Measurements from ENCODE around the gene CD300E.

The CD300E gene

GRCh38 chr17:74606050-74606449 lies 17.5 kb downstream of the CD300E start:
- no peak for FAIRE-seq

GRCh38 chr17:74605361-74605760 lies 18.2 kb downstream of the CD300E start:
- no peak for DNase-seq (ENCODE audit: insufficient read length, low spot score)
- FAIRE-seq = no peak
- no peak for TF ChIP-seq CTCF (IDR thresholded peaks at IDR 0.05; ENCODE audit: insufficient read depth, missing control alignments)

More at GRCh38 chr17:74606050-74606449, 17.5 kb downstream of the CD300E start:
- no peak for DNase-seq (ENCODE audit: insufficient read length, low spot score)
- TF ChIP-seq CTCF (IDR thresholded peaks at IDR 0.05; ENCODE audit: insufficient read depth, missing control alignments) = no peak

- FAIRE-seq = no peak
- TF ChIP-seq CTCF (IDR thresholded peaks at IDR 0.05; ENCODE audit: insufficient read depth, missing control alignments) = no peak
These were observed 18.8 kb downstream of the CD300E start for GRCh38 chr17:74604761-74605160.

GRCh38 chr17:74604200-74604599 lies 19.3 kb downstream of the CD300E start:
- FAIRE-seq = no peak
- no peak for TF ChIP-seq CTCF (IDR thresholded peaks at IDR 0.05; ENCODE audit: insufficient read depth, missing control alignments)
- DNase-seq (ENCODE audit: insufficient read length, low spot score) = no peak

More at GRCh38 chr17:74604761-74605160, 18.8 kb downstream of the CD300E start:
- no peak for DNase-seq (ENCODE audit: insufficient read length, low spot score)

GRCh38 chr17:74603746-74604145 lies 19.8 kb downstream of the CD300E start:
- no peak for FAIRE-seq
- TF ChIP-seq CTCF (IDR thresholded peaks at IDR 0.05; ENCODE audit: insufficient read depth, missing control alignments) = no peak
- DNase-seq (ENCODE audit: insufficient read length, low spot score) = no peak

- no peak for FAIRE-seq
- no peak for DNase-seq (ENCODE audit: insufficient read length, low spot score)
- no peak for TF ChIP-seq CTCF (IDR thresholded peaks at IDR 0.05; ENCODE audit: insufficient read depth, missing control alignments)
These were observed 20.4 kb downstream of the CD300E start for GRCh38 chr17:74603037-74603635.

- peak; percentile 63 for TF ChIP-seq CTCF (IDR thresholded peaks at IDR 0.05; ENCODE audit: insufficient read depth, missing control alignments)
- FAIRE-seq = no peak
- no peak for DNase-seq (ENCODE audit: insufficient read length, low spot score)
These were observed 21.5 kb downstream of the CD300E start for GRCh38 chr17:74601944-74602572.
